ENCODE measurements around the gene UBE2R2.
"Not testable (repeated sequence)": the region's sequence is repeated elsewhere in the genome, so short reads cannot be mapped to it uniquely, and the experiment has no call there.

Gene UBE2R2

GRCh38 chr9:33799928-33800704 is 16.8 kb upstream of the UBE2R2 start:
- no peak for DNase-seq (ENCODE audit: low spot score)

GRCh38 chr9:33800886-33801285 is 16.1 kb upstream of the UBE2R2 start:
- DNase-seq (ENCODE audit: low spot score), result no peak

- not testable (repeated sequence) for DNase-seq (ENCODE audit: low spot score)
These were observed 14.9 kb upstream of the UBE2R2 start for GRCh38 chr9:33801943-33802500.

- not testable (repeated sequence) for DNase-seq (ENCODE audit: low spot score)
These were observed 12.8 kb upstream of the UBE2R2 start for GRCh38 chr9:33804196-33804595.

- not testable (repeated sequence) for DNase-seq (ENCODE audit: low spot score)
These were observed 9.8 kb upstream of the UBE2R2 start for GRCh38 chr9:33807156-33807555.

- not testable (repeated sequence) for DNase-seq (ENCODE audit: low spot score)
These were observed 8.0 kb upstream of the UBE2R2 start for GRCh38 chr9:33808979-33809322.

GRCh38 chr9:33809506-33809905 is 7.5 kb upstream of the UBE2R2 start:
- no peak for DNase-seq (ENCODE audit: low spot score)

GRCh38 chr9:33813712-33814641 is 3.0 kb upstream of the UBE2R2 start:
- DNase-seq (ENCODE audit: low spot score), result no peak

- DNase-seq (ENCODE audit: low spot score), result no peak
These were observed 1.2 kb upstream of the UBE2R2 start for GRCh38 chr9:33815781-33816180.

- peak; percentile 86 for DNase-seq (ENCODE audit: low spot score)
These were observed 587 bp downstream of the UBE2R2 start for GRCh38 chr9:33817327-33818166.

- DNase-seq (ENCODE audit: low spot score), result no peak
These were observed 1.3 kb downstream of the UBE2R2 start for GRCh38 chr9:33818167-33818846.

- DNase-seq (ENCODE audit: low spot score), result no peak
These were observed 2.0 kb downstream of the UBE2R2 start for GRCh38 chr9:33818847-33819500.

GRCh38 chr9:33820231-33820745 is 3.3 kb downstream of the UBE2R2 start:
- no peak for DNase-seq (ENCODE audit: low spot score)

- DNase-seq (ENCODE audit: low spot score), result no peak
These were observed 6.8 kb downstream of the UBE2R2 start for GRCh38 chr9:33823801-33824200.

- DNase-seq (ENCODE audit: low spot score), result not testable (repeated sequence)
These were observed 10.3 kb downstream of the UBE2R2 start for GRCh38 chr9:33827285-33827684.

GRCh38 chr9:33829641-33830230 is 12.8 kb downstream of the UBE2R2 start:
- not testable (repeated sequence) for DNase-seq (ENCODE audit: low spot score)

- DNase-seq (ENCODE audit: low spot score), result no peak
These were observed 18.8 kb downstream of the UBE2R2 start for GRCh38 chr9:33835625-33836260.

GRCh38 chr9:33836261-33836660 is 19.3 kb downstream of the UBE2R2 start:
- not testable (repeated sequence) for DNase-seq (ENCODE audit: low spot score)

- no peak for DNase-seq (ENCODE audit: low spot score)
These were observed 20.2 kb downstream of the UBE2R2 start for GRCh38 chr9:33837138-33837537.

- DNase-seq (ENCODE audit: low spot score), result no peak
These were observed 23.4 kb downstream of the UBE2R2 start for GRCh38 chr9:33840381-33840780.
